ENCODE measurements around the gene NPL.

NPL gene

DNA sequence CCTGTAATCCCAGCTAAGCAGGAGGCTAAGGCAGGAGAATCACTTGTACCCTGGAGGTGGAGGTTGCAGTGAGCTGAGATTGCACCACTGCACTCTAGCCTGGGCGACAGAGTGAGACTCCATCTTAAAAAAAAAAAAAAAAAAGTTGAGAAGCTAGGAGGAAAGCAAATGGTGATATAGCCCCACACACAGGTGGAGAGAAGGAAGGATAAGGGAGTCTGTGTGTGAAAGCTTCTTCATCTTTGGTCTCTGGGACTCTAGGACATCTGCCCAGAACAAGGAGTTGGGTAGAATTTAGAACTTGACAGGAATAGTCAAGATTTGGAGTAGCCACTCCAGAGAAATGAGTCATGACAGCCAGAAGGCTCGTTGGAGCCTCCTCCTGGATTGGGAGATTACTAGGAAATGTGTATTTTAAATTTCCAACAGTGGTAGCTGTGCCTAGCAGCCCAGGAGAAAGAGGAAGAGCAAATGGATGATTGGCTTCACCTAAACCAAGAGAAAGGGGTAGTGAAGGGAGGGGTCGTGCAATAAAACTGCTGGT is 19.9 kb downstream of the NPL start:
- in situ Hi-C loops (cut with HindIII; ENCODE audit: low sequenced_read_pairs), result no loop called here

DNA sequence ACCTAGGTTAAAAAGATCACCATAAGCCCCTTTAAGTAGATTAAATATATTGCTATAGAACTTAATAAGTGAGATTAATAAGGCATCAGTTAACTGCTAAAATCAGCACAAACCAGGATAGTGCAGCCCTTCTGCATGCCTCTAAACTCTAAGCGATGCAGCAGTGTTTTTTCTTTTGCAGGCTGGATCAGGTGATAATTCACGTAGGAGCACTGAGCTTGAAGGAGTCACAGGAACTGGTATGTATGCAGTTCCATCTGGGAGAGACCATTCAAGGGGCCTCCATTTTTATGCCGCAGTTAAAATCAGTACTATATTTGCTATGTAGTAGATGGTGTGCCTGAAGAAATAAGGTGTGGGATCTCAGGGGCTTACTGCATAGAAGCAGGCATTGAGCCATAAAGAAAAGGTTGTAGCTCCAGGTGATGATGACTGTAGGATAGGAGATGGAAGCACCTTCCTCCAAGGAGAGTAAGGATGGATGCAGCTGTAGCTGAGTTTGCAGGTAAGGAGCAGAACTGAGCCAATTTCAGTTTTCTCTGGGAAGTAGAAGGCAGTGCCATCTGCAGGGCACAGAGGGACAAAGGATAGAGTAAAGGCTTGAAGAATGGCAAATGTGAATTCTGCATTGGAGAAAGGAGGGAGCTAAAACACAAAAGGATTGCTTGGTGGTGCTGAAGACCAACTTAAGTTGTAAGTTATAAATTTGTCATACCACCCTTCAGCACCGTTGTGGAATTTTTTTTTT is 22.6 kb downstream of the NPL start:
- in situ Hi-C loops (cut with HindIII; ENCODE audit: low sequenced_read_pairs), result no loop called here

DNA sequence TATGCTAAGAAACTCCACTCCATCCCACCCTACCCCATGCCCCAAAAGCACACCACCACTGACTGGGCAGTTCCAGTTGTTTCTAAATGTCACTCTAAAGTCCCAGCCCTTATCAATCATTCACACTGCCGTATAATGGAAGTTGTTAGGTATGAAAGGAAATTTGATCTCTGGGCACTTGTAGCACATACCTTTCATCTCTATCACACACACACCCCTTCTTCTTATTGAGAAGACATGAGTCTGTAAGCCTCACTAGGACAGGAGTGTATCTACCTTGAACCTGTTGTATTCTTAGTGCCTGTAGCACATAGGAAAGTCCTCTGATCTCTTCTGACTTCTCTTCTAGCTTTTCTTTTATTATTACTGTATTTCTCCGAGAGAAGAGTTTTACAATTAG is 27.3 kb downstream of the NPL start:
- in situ Hi-C loops (cut with HindIII; ENCODE audit: low sequenced_read_pairs), result no loop called here

GRCh38 chr1:182817802-182818201 is 28.2 kb downstream of the NPL start:
- in situ Hi-C loops (cut with HindIII; ENCODE audit: low sequenced_read_pairs), result no loop called here

GRCh38 chr1:182823220-182823619 is 33.6 kb downstream of the NPL start:
- in situ Hi-C loops (cut with HindIII; ENCODE audit: low sequenced_read_pairs), result no loop called here

DNA sequence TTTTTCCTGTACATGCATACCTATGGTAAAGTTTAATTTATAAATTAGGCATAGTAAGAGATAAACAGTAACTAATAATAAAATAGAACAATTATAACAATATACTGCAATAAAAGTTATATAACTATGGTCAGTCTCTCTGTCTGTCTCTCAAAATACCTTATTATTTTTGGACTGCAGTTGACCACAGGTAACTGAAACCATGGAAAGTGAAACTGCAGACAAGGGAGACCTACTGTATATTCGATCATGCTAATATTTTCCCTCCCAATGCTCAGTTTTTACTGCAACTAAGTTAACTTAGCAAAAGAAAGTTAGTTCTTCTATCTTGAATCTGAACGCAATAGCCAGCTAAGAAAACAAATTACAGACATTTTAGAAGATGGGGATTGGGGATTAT is 37.3 kb downstream of the NPL start:
- in situ Hi-C loops (cut with HindIII; ENCODE audit: low sequenced_read_pairs), result no loop called here

DNA sequence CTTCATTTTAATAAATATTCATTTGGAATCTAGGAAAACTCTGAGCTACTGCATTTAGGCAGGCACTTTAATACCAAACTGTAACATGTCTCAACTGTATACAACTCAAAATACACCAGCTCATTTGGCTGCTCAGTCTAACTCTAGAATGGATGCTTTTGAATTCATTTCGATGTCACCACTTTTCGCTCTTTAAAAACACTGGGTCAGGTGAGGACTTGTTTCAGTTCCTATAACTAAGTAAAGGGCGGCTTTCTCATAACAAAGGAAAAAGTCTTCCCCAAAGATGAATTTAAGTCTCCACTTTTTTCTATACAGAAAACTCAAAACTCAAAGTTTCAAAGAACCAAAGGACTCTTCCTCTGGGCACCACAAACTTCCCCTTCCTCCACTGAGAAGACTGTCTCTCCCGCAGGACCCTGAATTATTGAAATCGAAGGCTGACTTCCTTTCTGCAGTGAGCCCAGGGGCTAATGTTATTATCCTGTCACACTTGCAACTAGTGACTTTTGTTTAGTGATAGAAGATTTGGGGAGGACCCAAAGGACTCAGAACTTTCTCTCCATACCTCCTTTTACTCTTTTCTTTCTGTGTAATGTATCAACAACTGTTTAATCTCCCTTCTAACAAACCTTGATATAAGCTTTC is 39.8 kb downstream of the NPL start:
- in situ Hi-C loops (cut with HindIII; ENCODE audit: low sequenced_read_pairs), result no loop called here

DNA sequence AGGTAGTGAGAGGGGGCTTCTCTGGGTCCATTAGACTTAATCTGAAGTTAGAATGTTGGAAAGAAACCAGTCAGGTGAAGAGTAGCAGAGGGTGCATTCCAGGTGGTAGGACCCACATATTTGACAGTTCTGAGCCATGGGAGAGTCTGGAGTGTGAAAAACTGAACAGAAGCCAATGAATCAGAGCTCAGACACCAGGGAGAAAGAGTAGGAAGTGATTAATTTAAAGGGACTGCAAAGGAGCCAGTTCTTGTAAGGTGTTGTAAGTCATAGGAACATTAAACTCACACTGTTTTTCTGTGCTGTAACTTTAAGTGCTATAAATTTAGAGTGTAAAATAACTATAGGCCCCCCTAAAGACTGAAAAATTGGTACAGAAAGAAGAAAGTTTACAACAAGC is 43.7 kb downstream of the NPL start:
- in situ Hi-C loops (cut with HindIII; ENCODE audit: low sequenced_read_pairs), result no loop called here

DNA sequence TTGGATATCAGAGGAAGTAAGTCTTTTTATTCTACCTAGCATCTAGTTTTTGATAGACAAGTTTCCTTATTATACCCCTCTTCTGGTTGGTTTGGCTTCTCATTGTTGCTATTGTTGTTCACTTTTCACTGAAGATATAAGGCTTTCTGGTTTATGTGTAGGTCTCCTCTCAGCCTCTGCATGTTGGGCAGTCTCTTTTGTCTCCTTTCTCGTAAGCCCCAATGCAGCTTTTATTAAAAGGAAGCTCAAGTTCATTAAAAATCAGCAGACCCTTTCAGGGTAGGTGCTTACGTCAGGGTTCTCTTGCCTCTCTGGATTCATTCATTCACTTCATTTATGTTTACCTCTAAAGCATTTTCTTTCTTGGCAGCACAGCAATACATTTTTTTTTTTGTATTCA is 44.8 kb downstream of the NPL start:
- in situ Hi-C loops (cut with HindIII; ENCODE audit: low sequenced_read_pairs), result no loop called here

DNA sequence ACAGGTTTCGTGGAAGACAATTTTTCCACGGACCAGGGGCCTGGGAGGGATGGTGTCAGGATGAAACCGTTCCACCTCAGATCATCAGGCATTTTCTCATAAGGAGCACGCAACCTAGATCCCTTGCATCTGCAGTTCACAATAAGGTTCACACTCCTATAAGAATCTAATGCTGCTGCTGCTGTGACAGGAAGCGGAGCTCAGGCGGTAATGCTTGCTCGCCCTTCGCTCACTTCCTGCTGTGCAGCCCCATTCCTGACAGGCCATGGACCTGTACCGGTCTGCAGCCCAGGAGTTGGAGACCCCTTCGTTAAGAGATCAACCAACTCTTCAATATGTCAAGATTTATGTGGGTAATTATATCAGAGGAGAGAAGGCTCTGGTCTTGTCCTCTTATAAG is 46.2 kb downstream of the NPL start:
- in situ Hi-C loops (cut with HindIII; ENCODE audit: low sequenced_read_pairs), result no loop called here

DNA sequence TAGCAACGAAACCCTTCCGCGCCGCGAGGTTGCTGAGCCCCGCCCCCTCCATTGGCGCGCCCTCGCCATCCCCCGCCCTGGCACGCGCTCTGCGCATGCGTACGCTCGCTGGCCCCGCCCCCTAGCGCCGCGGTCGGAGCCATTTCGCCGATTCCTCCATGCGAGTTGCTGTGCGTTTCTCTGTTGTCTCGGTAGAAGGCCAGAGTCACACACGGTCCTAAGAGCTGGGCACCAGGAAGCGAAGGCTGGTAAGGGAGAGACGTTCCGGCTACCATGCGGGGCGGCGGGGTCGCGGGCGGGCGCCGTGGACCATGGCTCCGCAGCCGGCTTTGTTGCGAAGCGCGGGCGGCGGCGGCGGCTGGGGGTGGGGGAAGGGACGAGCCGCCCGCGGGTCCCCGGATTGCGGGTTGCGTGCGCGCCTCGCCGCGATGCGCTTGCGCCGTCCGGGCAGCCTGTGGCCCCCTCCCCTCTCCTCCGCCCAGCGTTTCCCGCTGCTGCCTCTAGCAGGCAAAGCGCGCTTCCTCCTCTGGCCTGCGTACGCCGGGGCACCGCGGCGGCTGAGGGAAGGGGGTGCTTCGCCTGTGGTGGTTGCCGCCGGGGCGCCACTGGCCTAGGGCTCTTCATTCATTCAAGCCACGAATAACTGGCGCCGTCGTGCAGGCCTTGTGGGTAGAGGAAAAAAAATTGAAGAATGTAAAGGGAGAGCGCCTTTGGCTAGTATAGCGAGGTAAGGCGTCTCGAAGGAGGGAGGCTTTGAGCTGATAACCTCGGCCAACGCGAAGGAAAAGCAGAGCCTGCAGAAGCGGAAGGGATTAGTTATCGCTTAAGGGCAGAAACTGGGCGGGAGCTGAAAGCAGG is 49.9 kb downstream of the NPL start, which contains the start of gene DHX9:
TSS of gene DHX9 (plus strand) at position 139 of the 858 bp plus-strand sequence. CDS start 3,220 bp downstream, outside the sequence.
- in situ Hi-C loops (cut with HindIII; ENCODE audit: low sequenced_read_pairs), result no loop called here

DNA sequence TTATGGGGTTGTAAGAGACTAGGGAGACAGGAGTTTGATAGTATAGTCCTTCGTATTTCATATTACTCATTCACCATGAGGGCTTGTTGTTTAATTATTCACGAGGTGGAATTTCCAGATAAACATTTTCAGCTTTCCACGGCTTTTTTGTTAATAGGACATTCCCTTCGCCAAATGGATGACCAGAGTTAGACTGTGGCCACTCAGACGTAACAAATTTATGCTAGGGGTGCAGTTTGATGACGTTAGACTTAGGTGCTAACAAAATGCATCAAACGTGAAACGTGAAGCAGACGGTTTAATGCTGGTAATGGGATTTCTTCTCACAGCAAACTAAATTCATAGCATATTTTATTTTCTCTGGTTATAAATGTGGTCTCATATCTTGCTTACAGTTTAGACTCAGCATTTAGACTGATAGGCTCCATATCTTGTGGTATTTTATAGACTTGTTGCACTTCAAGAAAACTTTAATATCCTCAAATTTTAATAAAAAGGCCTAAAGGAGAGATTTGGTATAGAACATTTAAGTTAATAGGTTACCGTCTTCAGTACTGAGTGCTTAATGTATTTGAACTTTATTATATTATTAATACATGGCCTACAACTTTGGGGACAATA is 51.9 kb downstream of the NPL start:
- in situ Hi-C loops (cut with HindIII; ENCODE audit: low sequenced_read_pairs), result no loop called here

- in situ Hi-C loops (cut with HindIII; ENCODE audit: low sequenced_read_pairs), result no loop called here
Measured at GRCh38 chr1:182842265-182842664, 52.7 kb downstream of the NPL start.

DNA sequence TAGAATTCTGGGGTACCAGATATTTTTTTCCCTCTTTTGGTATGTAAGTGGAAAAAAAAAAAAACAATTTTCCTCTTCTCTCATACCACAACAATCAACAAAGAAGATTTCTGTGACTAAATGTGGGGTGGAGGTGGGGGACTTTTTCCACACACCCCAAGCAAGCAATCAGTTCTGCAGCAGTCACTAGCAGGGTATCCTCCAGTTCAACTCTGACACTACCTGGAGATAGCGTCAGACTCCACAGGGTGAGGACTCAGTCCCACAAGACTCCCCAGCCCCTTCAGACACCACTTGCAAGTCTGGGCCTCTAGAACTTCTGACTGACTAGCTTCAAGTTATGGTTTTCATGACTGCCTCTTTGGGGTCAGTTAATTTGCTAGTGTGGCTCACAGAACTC is 55.8 kb downstream of the NPL start:
- in situ Hi-C loops (cut with HindIII; ENCODE audit: low sequenced_read_pairs), result no loop called here

- in situ Hi-C loops (cut with HindIII; ENCODE audit: low sequenced_read_pairs), result no loop called here
Measured at GRCh38 chr1:182845894-182846293, 56.3 kb downstream of the NPL start.

DNA sequence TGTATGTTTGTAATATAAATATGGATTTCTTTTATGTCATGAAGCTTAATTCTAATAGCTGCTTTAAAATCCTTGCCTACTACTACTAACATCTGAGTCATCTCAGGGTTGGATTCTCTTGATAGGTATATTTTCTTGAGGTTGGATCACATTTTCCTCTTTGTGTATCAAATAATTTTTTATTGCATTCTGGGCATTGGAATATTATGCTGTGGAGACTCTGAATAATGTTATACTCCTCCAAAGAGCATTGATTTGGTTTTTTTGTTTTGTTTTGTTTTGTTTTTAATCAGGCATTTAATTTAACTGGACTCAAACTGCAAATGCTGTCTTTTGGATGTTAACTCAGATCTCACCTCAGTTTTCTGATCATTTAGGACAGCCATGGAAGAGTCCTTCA is 57.5 kb downstream of the NPL start:
- in situ Hi-C loops (cut with HindIII; ENCODE audit: low sequenced_read_pairs), result no loop called here

DNA sequence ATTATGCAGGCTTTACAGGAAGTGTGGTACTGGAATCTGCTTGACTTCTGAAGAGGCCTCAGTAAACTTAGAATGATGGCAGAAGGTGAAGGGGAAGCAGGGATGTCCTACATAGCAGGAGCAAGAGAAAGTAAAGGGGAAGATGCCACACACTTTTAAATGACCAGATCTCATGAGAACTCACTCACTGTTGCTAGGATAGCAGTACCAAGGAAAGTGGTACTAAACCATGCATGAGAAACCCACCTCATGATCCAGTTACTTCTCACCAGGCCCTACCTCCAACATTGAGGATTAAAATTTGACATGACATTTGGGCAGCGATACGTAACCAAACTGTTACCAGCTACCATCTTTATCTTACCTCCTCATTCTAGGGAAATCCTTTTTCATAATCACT is 59.2 kb downstream of the NPL start:
- in situ Hi-C loops (cut with HindIII; ENCODE audit: low sequenced_read_pairs), result no loop called here

DNA sequence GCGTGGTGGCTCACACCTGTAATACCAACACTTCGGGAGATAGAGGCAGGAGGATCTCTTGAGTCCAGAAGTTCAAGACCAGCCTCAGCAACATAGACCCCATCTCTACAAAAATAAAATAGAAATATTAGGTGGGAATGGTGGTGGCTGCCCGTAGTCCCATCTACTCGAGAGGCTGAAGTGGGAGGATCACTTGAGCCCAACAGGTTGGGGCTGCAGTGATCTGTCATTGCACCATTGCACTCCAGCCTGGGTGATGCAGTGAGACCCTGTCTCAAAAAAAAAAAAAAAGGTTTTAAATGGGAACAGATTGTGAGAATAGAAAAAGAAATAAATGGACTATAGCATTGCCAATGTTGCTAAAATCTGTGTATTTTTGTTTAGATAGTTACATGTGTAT is 60.7 kb downstream of the NPL start:
- in situ Hi-C loops (cut with HindIII; ENCODE audit: low sequenced_read_pairs), result no loop called here

GRCh38 chr1:182851825-182852224 is 62.3 kb downstream of the NPL start:
- in situ Hi-C loops (cut with HindIII; ENCODE audit: low sequenced_read_pairs), result no loop called here

DNA sequence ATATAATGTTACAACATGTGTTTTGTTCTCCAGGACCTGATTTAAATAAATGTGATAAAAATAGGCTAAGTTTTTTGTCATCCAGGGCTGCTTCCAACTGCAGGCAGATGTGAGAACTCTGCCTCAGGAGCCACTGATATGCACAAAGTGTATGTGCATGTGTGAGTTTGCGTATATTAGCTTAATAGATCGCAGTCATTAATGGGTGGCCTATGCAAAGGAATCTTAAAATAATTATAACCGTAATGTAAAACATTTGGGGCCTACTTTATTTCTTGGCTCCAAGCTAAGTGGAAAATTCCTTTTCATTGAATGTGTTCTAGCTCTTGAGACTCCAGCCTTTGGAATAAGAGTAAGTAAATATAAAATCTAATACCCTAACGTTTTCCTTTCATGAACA is 66.3 kb downstream of the NPL start:
- in situ Hi-C loops (cut with HindIII; ENCODE audit: low sequenced_read_pairs), result no loop called here

- in situ Hi-C loops (cut with HindIII; ENCODE audit: low sequenced_read_pairs), result no loop called here
Measured at GRCh38 chr1:182857212-182857611, 67.6 kb downstream of the NPL start.

All from DLD1 (cell line).